ENCODE results near the gene GLI3.

GLI3 gene

GRCh38 chr7:41912851-41913567 lies 324.0 kb downstream of the GLI3 start:
- no peak for DNase-seq

DNA sequence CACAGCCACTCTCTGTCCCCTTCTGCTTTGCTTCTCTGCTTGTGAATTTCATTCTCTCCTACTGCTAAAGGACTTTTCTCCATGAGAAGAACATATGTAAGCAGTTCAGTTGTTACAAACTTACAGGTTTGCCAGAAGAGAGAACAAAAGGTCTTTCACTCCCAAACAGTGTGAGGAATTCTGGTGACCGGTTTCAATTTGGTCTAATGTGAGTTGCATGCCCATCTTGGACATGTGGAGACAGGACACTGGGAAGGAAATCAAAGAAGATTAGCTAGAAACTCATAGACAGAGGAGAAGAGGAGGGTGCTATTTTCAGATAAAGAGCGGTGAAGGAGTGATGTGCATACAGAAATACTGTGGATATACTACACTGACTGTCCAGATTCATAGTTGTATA lies 324.6 kb downstream of the GLI3 start:
- DNase-seq: no peak

GRCh38 chr7:41911792-41912191 lies 325.2 kb downstream of the GLI3 start:
- no peak for DNase-seq
